Astrocyte (in vitro differentiated cells and primary cell): ENCODE measurements around the gene TULP4.

ENCODE experiments used
- CTCF ChIP-seq: IDR thresholded peaks from 2 replicates; pipeline ENCODE4 v1.5.1; 2011; ENCODE audit warnings: low read depth, mild to moderate bottlenecking, inconsistent platforms, low read length, moderate library complexity; ENCODE audit not compliant: insufficient read depth
- EZH2 ChIP-seq: IDR thresholded peaks from 2 replicates; pipeline ENCODE4 v1.6.1; 2012; ENCODE audit warnings: mild to moderate bottlenecking, low read length, inconsistent platforms; ENCODE audit not compliant: insufficient read depth

- TF ChIP-seq CTCF, result no peak
- no peak for TF ChIP-seq EZH2
Measured at GRCh38 chr6:158475344-158476302, 163.4 kb downstream of the TULP4 start.
